Right kidney (tissue), 9 donors: Measurements from ENCODE around the gene CTAGE4.
"Not testable (repeated sequence)": the region's sequence is repeated elsewhere in the genome, so short reads cannot be mapped to it uniquely, and the experiment has no call there.

Source experiments
- DNase-seq: peaks from one replicate; pipeline ENCODE4 v3.0.0-alpha.2; 2016
- long read RNA-seq, 8 donors: transcript quantifications; one replicate each; lab custom pipeline, GENCODE V29; 2026

The CTAGE4 gene
- long read RNA-seq, donor 1, transcript CTAGE4-201 (1 exons, 2,588 nt) = major isoform, 5 of 5 reads
- long read RNA-seq, donor 1, partial matches to known transcripts = 0 of 5 reads
- long read RNA-seq, donor 1, other reads (novel, unspliced or antisense) = 0 of 5 reads
- long read RNA-seq, donor 2 = 0 reads
- long read RNA-seq, donor 3, partial matches to known transcripts = 0 of 3 reads
- long read RNA-seq, donor 3, other reads (novel, unspliced or antisense) = 0 of 3 reads
- long read RNA-seq, donor 4, partial matches to known transcripts = 6 of 6 reads
- long read RNA-seq, donor 4, other reads (novel, unspliced or antisense) = 0 of 6 reads
- long read RNA-seq, donor 5, partial matches to known transcripts = 15 of 17 reads
- long read RNA-seq, donor 5, other reads (novel, unspliced or antisense) = 0 of 17 reads
- long read RNA-seq, donor 6, partial matches to known transcripts = 0 of 3 reads
- long read RNA-seq, donor 6, other reads (novel, unspliced or antisense) = 0 of 3 reads
- long read RNA-seq, donor 7, partial matches to known transcripts = 0 of 4 reads
- long read RNA-seq, donor 7, other reads (novel, unspliced or antisense) = 0 of 4 reads
- long read RNA-seq, donor 8, partial matches to known transcripts = 0 of 11 reads
- long read RNA-seq, donor 8, other reads (novel, unspliced or antisense) = 10 of 11 reads

- not testable (repeated sequence) for DNase-seq
These were observed at the start of gene CTAGE4 for GRCh38 chr7:144183166-144183565. Gene CTAGE4 (plus strand): TSS chr7:144183466. CDS start chr7:144183504, 38 bp downstream.

- DNase-seq = no peak
These were observed 49.1 kb upstream of the CTAGE4 start for GRCh38 chr7:144134116-144134515.

GRCh38 chr7:144137501-144137900 is 45.8 kb upstream of the CTAGE4 start:
- DNase-seq = no peak

- no peak for DNase-seq
These were observed 41.1 kb upstream of the CTAGE4 start for GRCh38 chr7:144142187-144142586.

GRCh38 chr7:144144426-144144825 is 38.8 kb upstream of the CTAGE4 start:
- no peak for DNase-seq

- DNase-seq = no peak
These were observed 34.9 kb upstream of the CTAGE4 start for GRCh38 chr7:144148224-144148827.

- DNase-seq = no peak
These were observed 24.4 kb upstream of the CTAGE4 start for GRCh38 chr7:144158861-144159260.

GRCh38 chr7:144164784-144165183 is 18.5 kb upstream of the CTAGE4 start:
- no peak for DNase-seq

GRCh38 chr7:144171594-144172350 is 11.5 kb upstream of the CTAGE4 start:
- not testable (repeated sequence) for DNase-seq

GRCh38 chr7:144174613-144175012 is 8.7 kb upstream of the CTAGE4 start:
- DNase-seq = no peak

- not testable (repeated sequence) for DNase-seq
These were observed 4.7 kb upstream of the CTAGE4 start for GRCh38 chr7:144178380-144179164.

- DNase-seq = not testable (repeated sequence)
These were observed 4.1 kb upstream of the CTAGE4 start for GRCh38 chr7:144179165-144179479.

GRCh38 chr7:144187848-144188247 is 4.6 kb downstream of the CTAGE4 start:
- DNase-seq = not testable (repeated sequence)

- not testable (repeated sequence) for DNase-seq
These were observed 5.4 kb downstream of the CTAGE4 start for GRCh38 chr7:144188578-144189171.

GRCh38 chr7:144193782-144194181 is 10.5 kb downstream of the CTAGE4 start:
- DNase-seq = not testable (repeated sequence)

- not testable (repeated sequence) for DNase-seq
These were observed 11.2 kb downstream of the CTAGE4 start for GRCh38 chr7:144194453-144194852.

- DNase-seq = not testable (repeated sequence)
These were observed 12.1 kb downstream of the CTAGE4 start, which contains the start of gene ARHGEF35 for GRCh38 chr7:144195212-144195872. Gene ARHGEF35 (minus strand): TSS chr7:144195833. CDS start chr7:144188383, 7,450 bp downstream.

- not testable (repeated sequence) for DNase-seq
These were observed 15.7 kb downstream of the CTAGE4 start for GRCh38 chr7:144198934-144199333.

- DNase-seq = not testable (repeated sequence)
These were observed 18.7 kb downstream of the CTAGE4 start for GRCh38 chr7:144201978-144202377.

- DNase-seq = not testable (repeated sequence)
These were observed 19.8 kb downstream of the CTAGE4 start for GRCh38 chr7:144203086-144203485.
